ENCODE data around the gene CEP44. TPM values are rescaled to one million over a fixed set of nuclear protein-coding genes. Genes with fewer than 3 reads are reported as not detected.

Gene CEP44
- total RNA-seq, 2 donors from 2014 or later: 14.2 to 15.3 TPM

DNA sequence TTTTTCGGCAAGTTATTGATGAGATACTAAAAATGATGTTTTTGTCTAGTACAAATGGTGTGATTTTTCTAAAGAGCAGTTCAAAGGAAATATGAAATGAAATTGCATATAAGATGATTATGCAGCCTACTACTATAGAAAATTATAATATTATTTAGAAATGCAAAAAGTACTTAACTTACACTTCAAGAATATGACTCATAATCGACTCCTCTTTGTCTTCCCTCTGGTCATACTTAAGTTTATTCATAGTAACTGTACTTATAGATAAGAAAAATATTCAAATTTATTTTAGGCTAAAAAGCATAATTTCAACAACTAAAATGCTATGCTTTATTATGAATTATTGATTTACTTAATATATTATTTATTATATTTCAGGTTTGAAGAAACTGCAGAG lies 33.2 kb downstream of the CEP44 start:
- no peak overlapping the region for H3K27ac ChIP-seq
- no peaks in the 10 kb centered on the region for H3K4me1 ChIP-seq
- no peak overlapping the region for H3K9ac ChIP-seq (ENCODE audit: low read depth in 2 of 2, low read length in 2 of 2)
- intact Hi-C loops (cut with DNase I): no loop called here
- no peaks in the 10 kb centered on the region for H3K27me3 ChIP-seq
- no peaks in the 10 kb centered on the region for H3K9me3 ChIP-seq
- TF ChIP-seq, protein P1, sequence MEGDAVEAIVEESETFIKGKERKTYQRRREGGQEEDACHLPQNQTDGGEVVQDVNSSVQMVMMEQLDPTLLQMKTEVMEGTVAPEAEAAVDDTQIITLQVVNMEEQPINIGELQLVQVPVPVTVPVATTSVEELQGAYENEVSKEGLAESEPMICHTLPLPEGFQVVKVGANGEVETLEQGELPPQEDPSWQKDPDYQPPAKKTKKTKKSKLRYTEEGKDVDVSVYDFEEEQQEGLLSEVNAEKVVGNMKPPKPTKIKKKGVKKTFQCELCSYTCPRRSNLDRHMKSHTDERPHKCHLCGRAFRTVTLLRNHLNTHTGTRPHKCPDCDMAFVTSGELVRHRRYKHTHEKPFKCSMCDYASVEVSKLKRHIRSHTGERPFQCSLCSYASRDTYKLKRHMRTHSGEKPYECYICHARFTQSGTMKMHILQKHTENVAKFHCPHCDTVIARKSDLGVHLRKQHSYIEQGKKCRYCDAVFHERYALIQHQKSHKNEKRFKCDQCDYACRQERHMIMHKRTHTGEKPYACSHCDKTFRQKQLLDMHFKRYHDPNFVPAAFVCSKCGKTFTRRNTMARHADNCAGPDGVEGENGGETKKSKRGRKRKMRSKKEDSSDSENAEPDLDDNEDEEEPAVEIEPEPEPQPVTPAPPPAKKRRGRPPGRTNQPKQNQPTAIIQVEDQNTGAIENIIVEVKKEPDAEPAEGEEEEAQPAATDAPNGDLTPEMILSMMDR (IDR thresholded peaks at IDR 0.05): no peak
- H3K36me3 ChIP-seq: no peaks in the 10 kb centered on the region
- DNase-seq: no peak
- no peak overlapping the region for H3K4me3 ChIP-seq

GRCh38 chr4:174317531-174317930 lies 33.8 kb downstream of the CEP44 start:
- H3K27me3 ChIP-seq: no peaks in the 10 kb centered on the region
- TF ChIP-seq, protein P1 (IDR thresholded peaks at IDR 0.05): no peak
- intact Hi-C loops (cut with DNase I): no loop called here
- H3K9me3 ChIP-seq: no peaks in the 10 kb centered on the region
- no peak overlapping the region for H3K9ac ChIP-seq (ENCODE audit: low read depth in 2 of 2, low read length in 2 of 2)
- DNase-seq: no peak
- no peaks in the 10 kb centered on the region for H3K4me1 ChIP-seq
- H3K4me3 ChIP-seq: no peak overlapping the region
- H3K27ac ChIP-seq: no peak overlapping the region
- H3K36me3 ChIP-seq: no peaks in the 10 kb centered on the region

DNA sequence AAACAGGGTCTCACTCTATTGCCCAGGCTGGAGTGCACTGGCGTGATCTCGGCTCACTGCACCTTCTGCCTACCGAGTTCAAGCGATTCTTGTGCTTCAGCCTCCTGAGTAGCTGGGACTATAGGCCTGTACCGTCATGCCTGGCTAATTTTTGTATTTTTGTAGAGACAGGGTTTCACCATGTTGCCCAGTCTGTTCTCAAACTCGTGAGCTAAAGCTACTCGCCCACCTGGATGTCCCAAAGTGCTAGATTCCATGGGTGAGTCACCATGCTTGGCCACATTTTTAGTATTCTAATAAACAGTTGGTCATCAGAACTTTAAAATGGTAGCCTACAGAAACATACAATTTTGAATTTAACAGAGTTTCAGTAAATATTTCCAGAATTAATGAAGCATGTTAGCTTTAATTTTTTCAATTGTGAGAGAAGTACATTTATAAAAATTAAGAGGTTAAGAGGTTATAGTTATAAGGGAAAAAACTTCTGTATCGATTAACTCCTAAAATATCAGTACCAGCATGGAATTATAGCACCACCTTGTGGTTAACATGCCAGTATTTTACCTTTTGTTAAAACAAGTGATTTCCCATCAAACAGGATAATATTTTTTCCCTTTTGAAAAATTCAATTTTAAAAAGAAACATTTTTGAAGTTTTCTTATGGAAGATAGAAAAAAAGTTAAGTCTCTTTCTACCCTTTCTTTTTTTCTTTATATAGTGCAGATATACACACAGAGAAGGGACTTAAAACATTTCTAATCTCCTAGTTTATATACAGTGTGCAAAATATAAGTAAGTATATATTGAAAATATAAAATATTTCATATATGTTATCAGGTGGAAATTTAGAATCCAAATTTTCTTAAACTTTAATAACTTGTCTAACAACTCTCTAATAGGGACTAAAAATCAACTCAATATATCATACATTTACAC lies 35.4 kb downstream of the CEP44 start:
- Histone ChIP-seq H3K27me3 (no peaks in the 10 kb centered on the region), H3K36me3 (no peaks in the 10 kb centered on the region), H3K4me1 (no peaks in the 10 kb centered on the region), H3K9me3 (no peaks in the 10 kb centered on the region), H3K4me3 (no peak overlapping the region), H3K9ac (ENCODE audit: low read depth in 2 of 2, low read length in 2 of 2) (no peak overlapping the region), H3K27ac (no peak overlapping the region)
- TF ChIP-seq, protein P1 (IDR thresholded peaks at IDR 0.05): peak; percentile 62
- intact Hi-C loops (cut with DNase I): loop anchor here (2.0 kb wide), 1 partner anchor 98 kb away; no protein-coding TSS in a partner anchor
- DNase-seq: no peak

GRCh38 chr4:174320494-174321199 lies 36.9 kb downstream of the CEP44 start:
- Histone ChIP-seq H3K36me3 (no peaks in the 10 kb centered on the region), H3K9me3 (no peaks in the 10 kb centered on the region), H3K4me3 (no peak overlapping the region), H3K4me1 (no peaks in the 10 kb centered on the region), H3K9ac (ENCODE audit: low read depth in 2 of 2, low read length in 2 of 2) (no peak overlapping the region), H3K27ac (no peak overlapping the region), H3K27me3 (no peaks in the 10 kb centered on the region)
- intact Hi-C loops (cut with DNase I): no loop called here
- DNase-seq: no peak
- TF ChIP-seq, protein P1 (IDR thresholded peaks at IDR 0.05): no peak

DNA sequence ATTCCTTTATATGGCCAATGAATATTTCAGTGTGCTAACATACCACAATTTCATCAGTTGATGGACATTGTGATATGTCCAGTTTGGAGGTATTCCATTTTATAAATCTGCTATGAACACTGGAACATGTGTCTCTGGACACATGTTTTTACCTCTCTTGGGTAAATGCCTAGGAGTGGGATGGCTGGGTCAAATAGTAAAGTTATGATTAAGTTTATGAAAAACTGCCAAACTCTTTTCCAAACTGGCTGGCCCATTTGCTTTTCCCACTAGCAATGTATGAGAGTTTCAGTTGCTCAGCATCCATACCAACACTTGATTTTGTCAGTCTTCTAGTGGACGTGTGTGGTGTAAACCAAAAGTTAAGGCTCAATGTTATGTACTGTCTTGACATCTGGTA lies 40.5 kb downstream of the CEP44 start:
- intact Hi-C loops (cut with DNase I): no loop called here
- TF ChIP-seq, protein P1 (IDR thresholded peaks at IDR 0.05): no peak
- Histone ChIP-seq H3K36me3 (no peaks in the 10 kb centered on the region), H3K27ac (no peak overlapping the region), H3K9me3 (no peaks in the 10 kb centered on the region), H3K9ac (ENCODE audit: low read depth in 2 of 2, low read length in 2 of 2) (no peak overlapping the region), H3K4me3 (no peak overlapping the region), H3K27me3 (no peaks in the 10 kb centered on the region), H3K4me1 (no peaks in the 10 kb centered on the region)
- DNase-seq: no peak

Data from colonic mucosa (tissue), 4 donors.